ENCODE results near the gene SLITRK1. TPM values are rescaled to one million over a fixed set of nuclear protein-coding genes. Genes with fewer than 3 reads are reported as not detected.

The SLITRK1 gene
- polyA plus RNA-seq, 1 donor (not counting 4 experiments of a cell fraction or from before 2014, with no cell fraction given): not detected

DNA sequence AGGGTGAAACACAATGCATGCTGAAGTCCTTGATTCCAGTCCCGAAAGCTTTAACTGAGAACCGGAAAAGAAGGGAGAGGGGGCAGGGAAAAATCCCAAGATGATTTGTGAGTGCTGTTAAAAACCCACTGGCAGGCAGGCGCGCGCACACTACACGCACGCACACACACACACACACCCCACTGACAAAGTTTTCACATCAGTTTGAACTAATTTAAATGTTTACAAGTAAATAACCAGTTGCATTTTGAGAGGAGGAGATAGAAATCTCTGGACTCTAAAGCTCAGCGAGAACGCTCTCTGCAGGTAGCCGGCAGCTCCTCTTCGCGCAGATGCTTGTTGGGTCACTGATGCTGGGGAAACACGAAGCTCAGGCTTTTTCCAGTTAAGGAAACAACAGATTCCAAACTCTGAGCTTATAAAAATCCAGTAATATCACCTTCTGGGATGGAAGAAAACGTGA lies 818 bp upstream of the SLITRK1 start:
- H3K9ac ChIP-seq (ENCODE audit: control insufficient read depth, extremely low read depth, insufficient read depth, low read length): no peak overlapping the region
- DNase-seq (ENCODE audit: low read depth, low spot score) (no peak), FAIRE-seq (no peak)
- no peaks in the 10 kb centered on the region for H3K36me3 ChIP-seq (ENCODE audit: control insufficient read depth in 2 of 2, extremely low read depth in 1 of 2, insufficient read depth in 2 of 2, low read length in 2 of 2)
- no peak overlapping the region for H3K4me3 ChIP-seq (ENCODE audit: control insufficient read depth in 2 of 3, extremely low read depth in 1 of 3, insufficient read depth in 2 of 3, low read depth in 1 of 3, low read length in 3 of 3)
- no peaks in the 10 kb centered on the region for H4K20me1 ChIP-seq (ENCODE audit: control insufficient read depth, extremely low read depth, insufficient read depth, low read length)
- no peaks in the 10 kb centered on the region for H3K9me1 ChIP-seq (ENCODE audit: control insufficient read depth, extremely low read depth, insufficient read depth, low read length)
- peaks cover 56% of the 10 kb centered on the region for H3K27me3 ChIP-seq (ENCODE audit: control insufficient read depth, extremely low read depth, insufficient read depth, low read length)
- peaks cover 17% of the 10 kb centered on the region for H3K4me1 ChIP-seq (ENCODE audit: control insufficient read depth, extremely low read depth, insufficient read depth, low read length)
- TF ChIP-seq EZH2 (IDR thresholded peaks at IDR 0.05; ENCODE audit: low read length): peak; percentile 5
- TF ChIP-seq, protein P1, sequence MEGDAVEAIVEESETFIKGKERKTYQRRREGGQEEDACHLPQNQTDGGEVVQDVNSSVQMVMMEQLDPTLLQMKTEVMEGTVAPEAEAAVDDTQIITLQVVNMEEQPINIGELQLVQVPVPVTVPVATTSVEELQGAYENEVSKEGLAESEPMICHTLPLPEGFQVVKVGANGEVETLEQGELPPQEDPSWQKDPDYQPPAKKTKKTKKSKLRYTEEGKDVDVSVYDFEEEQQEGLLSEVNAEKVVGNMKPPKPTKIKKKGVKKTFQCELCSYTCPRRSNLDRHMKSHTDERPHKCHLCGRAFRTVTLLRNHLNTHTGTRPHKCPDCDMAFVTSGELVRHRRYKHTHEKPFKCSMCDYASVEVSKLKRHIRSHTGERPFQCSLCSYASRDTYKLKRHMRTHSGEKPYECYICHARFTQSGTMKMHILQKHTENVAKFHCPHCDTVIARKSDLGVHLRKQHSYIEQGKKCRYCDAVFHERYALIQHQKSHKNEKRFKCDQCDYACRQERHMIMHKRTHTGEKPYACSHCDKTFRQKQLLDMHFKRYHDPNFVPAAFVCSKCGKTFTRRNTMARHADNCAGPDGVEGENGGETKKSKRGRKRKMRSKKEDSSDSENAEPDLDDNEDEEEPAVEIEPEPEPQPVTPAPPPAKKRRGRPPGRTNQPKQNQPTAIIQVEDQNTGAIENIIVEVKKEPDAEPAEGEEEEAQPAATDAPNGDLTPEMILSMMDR (optimal IDR thresholded peaks at IDR 0.05 in 1 of 3, IDR thresholded peaks at IDR 0.05 in 1 of 3, conservative IDR thresholded peaks at IDR 0.05 in 1 of 3; ENCODE audit: extremely low read depth in 1 of 3, insufficient read depth in 2 of 3, low read length in 3 of 3): no peak
- dilution Hi-C loops (cut with MboI; ENCODE audit: extremely low pct_ligation_motif_present, low sequenced_read_pairs): no loop called here
- H3K79me2 ChIP-seq (ENCODE audit: control insufficient read depth, insufficient read depth, low read length): no peaks in the 10 kb centered on the region
- H3K27ac ChIP-seq (ENCODE audit: control insufficient read depth, insufficient read depth, low read length): no peak overlapping the region
- H3K4me2 ChIP-seq (ENCODE audit: control insufficient read depth, extremely low read depth, insufficient read depth, low read depth, low read length): peak overlapping the region; percentile 49
- H3K9me3 ChIP-seq (ENCODE audit: control insufficient read depth, low read depth, low read length): no peaks in the 10 kb centered on the region
- no peak overlapping the region for H2AFZ ChIP-seq (ENCODE audit: control insufficient read depth, low read length)

DNA sequence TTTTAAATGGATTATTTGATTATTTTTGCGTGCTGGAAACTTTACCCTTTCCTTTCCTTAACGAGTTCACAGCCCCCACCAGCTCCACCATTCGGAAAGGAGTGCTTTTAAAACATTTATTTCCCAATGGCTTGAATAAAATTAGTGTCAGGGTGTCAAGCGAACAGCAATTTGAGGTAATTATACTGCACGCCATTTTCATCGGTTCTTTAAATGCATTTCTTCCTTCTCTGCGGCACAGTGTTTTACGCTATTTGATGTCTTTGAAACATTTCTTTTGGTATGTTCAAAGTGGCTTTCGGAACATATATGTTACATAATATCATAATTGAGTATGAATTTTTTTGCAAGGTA lies 309 bp upstream of the SLITRK1 start:
- no peak overlapping the region for H3K27ac ChIP-seq (ENCODE audit: control insufficient read depth, insufficient read depth, low read length)
- no peaks in the 10 kb centered on the region for H3K36me3 ChIP-seq (ENCODE audit: control insufficient read depth in 2 of 2, extremely low read depth in 1 of 2, insufficient read depth in 2 of 2, low read length in 2 of 2)
- H3K9me3 ChIP-seq (ENCODE audit: control insufficient read depth, low read depth, low read length): no peaks in the 10 kb centered on the region
- H3K9ac ChIP-seq (ENCODE audit: control insufficient read depth, extremely low read depth, insufficient read depth, low read length): no peak overlapping the region
- H3K27me3 ChIP-seq (ENCODE audit: control insufficient read depth, extremely low read depth, insufficient read depth, low read length): peaks cover 56% of the 10 kb centered on the region
- DNase-seq (ENCODE audit: low read depth, low spot score): no peak
- no peak for FAIRE-seq
- dilution Hi-C loops (cut with MboI; ENCODE audit: extremely low pct_ligation_motif_present, low sequenced_read_pairs): no loop called here
- H2AFZ ChIP-seq (ENCODE audit: control insufficient read depth, low read length): no peak overlapping the region
- no peaks in the 10 kb centered on the region for H3K79me2 ChIP-seq (ENCODE audit: control insufficient read depth, insufficient read depth, low read length)
- no peaks in the 10 kb centered on the region for H3K9me1 ChIP-seq (ENCODE audit: control insufficient read depth, extremely low read depth, insufficient read depth, low read length)
- H3K4me2 ChIP-seq (ENCODE audit: control insufficient read depth, extremely low read depth, insufficient read depth, low read depth, low read length): peak overlapping the region; percentile 49
- TF ChIP-seq, protein P1 (optimal IDR thresholded peaks at IDR 0.05 in 1 of 3, IDR thresholded peaks at IDR 0.05 in 1 of 3, conservative IDR thresholded peaks at IDR 0.05 in 1 of 3; ENCODE audit: extremely low read depth in 1 of 3, insufficient read depth in 2 of 3, low read length in 3 of 3): no peak
- TF ChIP-seq EZH2 (IDR thresholded peaks at IDR 0.05; ENCODE audit: low read length): peak; percentile 61
- no peak overlapping the region for H3K4me3 ChIP-seq (ENCODE audit: control insufficient read depth in 2 of 3, extremely low read depth in 1 of 3, insufficient read depth in 2 of 3, low read depth in 1 of 3, low read length in 3 of 3)
- H3K4me1 ChIP-seq (ENCODE audit: control insufficient read depth, extremely low read depth, insufficient read depth, low read length): peaks cover 17% of the 10 kb centered on the region
- no peaks in the 10 kb centered on the region for H4K20me1 ChIP-seq (ENCODE audit: control insufficient read depth, extremely low read depth, insufficient read depth, low read length)

Data from keratinocyte (primary cell).